Forelimb muscle (tissue), 1 donor: ENCODE data around the gene RPGR. TPM values are rescaled to one million over a fixed set of nuclear protein-coding genes. Genes with fewer than 3 reads are reported as not detected.

Experiments
- DNase-seq: peaks from one replicate; pipeline ENCODE4 v3.0.0-alpha.2; 2013; ENCODE audit warnings: low read depth
- polyA plus RNA-seq: library from polyadenylated mRNA; unstranded; fragments of 120-200 nt; gene quantifications from one replicate; pipeline ENCODE4 v1.2.1, GENCODE V29; 2013; ENCODE audit not compliant: insufficient read length

The RPGR gene
- polyA plus RNA-seq, 1 donor = 5.4 TPM

- no peak for DNase-seq
Measured at GRCh38 chrX:38327775-38328081, 419 bp upstream of the RPGR start.

- DNase-seq = no peak
Measured at GRCh38 chrX:38326086-38326485, 1.2 kb downstream of the RPGR start.

- no peak for DNase-seq
Measured at GRCh38 chrX:38320819-38321218, 6.5 kb downstream of the RPGR start.

GRCh38 chrX:38318606-38319005 lies 8.7 kb downstream of the RPGR start:
- DNase-seq = no peak

- DNase-seq = no peak
Measured at GRCh38 chrX:38318196-38318595, 9.1 kb downstream of the RPGR start.

- no peak for DNase-seq
Measured at GRCh38 chrX:38315186-38315585, 12.1 kb downstream of the RPGR start.

GRCh38 chrX:38313190-38313589 lies 14.1 kb downstream of the RPGR start:
- no peak for DNase-seq

- no peak for DNase-seq
Measured at GRCh38 chrX:38312436-38312835, 14.9 kb downstream of the RPGR start.

GRCh38 chrX:38311743-38312142 lies 15.6 kb downstream of the RPGR start:
- DNase-seq = no peak

- no peak for DNase-seq
Measured at GRCh38 chrX:38305971-38306370, 21.3 kb downstream of the RPGR start.

- no peak for DNase-seq
Measured at GRCh38 chrX:38304010-38304409, 23.3 kb downstream of the RPGR start.

GRCh38 chrX:38293741-38294140 lies 33.6 kb downstream of the RPGR start:
- no peak for DNase-seq

- DNase-seq = no peak
Measured at GRCh38 chrX:38287674-38288073, 39.6 kb downstream of the RPGR start.

- no peak for DNase-seq
Measured at GRCh38 chrX:38285649-38286048, 41.7 kb downstream of the RPGR start.

GRCh38 chrX:38282049-38282448 lies 45.3 kb downstream of the RPGR start:
- no peak for DNase-seq

GRCh38 chrX:38279188-38279587 lies 48.1 kb downstream of the RPGR start:
- DNase-seq = no peak

- DNase-seq = no peak
Measured at GRCh38 chrX:38278682-38279081, 48.6 kb downstream of the RPGR start.

GRCh38 chrX:38277802-38278201 lies 49.5 kb downstream of the RPGR start:
- DNase-seq = no peak

- no peak for DNase-seq
Measured at GRCh38 chrX:38277136-38277535, 50.2 kb downstream of the RPGR start.

- no peak for DNase-seq
Measured at GRCh38 chrX:38276089-38276488, 51.2 kb downstream of the RPGR start.

- DNase-seq = no peak
Measured at GRCh38 chrX:38275615-38276014, 51.7 kb downstream of the RPGR start.

GRCh38 chrX:38273453-38273852 lies 53.9 kb downstream of the RPGR start:
- DNase-seq = no peak

GRCh38 chrX:38271154-38271716 lies 56.1 kb downstream of the RPGR start:
- no peak for DNase-seq

GRCh38 chrX:38268011-38268410 lies 59.3 kb downstream of the RPGR start:
- no peak for DNase-seq
